Measurements from ENCODE around the gene NUP43. TPM values are rescaled to one million over a fixed set of nuclear protein-coding genes. Genes with fewer than 3 reads are reported as not detected.

The NUP43 gene
- total and polyA plus RNA-seq, 2 donors (not counting 1 experiment from before 2014, with no cell fraction given) = 12.9 to 75.7 TPM

- no peak overlapping the region for H3K4me2 ChIP-seq (replicated peaks; ENCODE audit: low read depth, low read length, poor library complexity, severe bottlenecking)
- no peak overlapping the region for H2AFZ ChIP-seq (ENCODE audit: insufficient read depth, low read depth, low read length, poor library complexity, severe bottlenecking)
- no peaks in the 10 kb centered on the region for H3K9me3 ChIP-seq (ENCODE audit: control extremely low read depth in 1 of 3, control insufficient read depth in 2 of 3, insufficient read depth in 1 of 3, low read length in 2 of 3)
- Mint-ChIP-seq H3K4me1 (peaks cover 59% of the 10 kb centered on the region), H3K4me3 (no peak overlapping the region), H3K27ac (no peak overlapping the region), H3K27me3 (no peaks in the 10 kb centered on the region), H3K9me3 (ENCODE audit: insufficient read depth) (no peaks in the 10 kb centered on the region)
- no peak overlapping the region for H3K9ac ChIP-seq (ENCODE audit: low read length)
- DNase-seq (no peak), ATAC-seq (ENCODE audit: low read depth) (no peak)
- intact Hi-C loops (cut with micrococcal nuclease) = no loop called here
- no CpG with 5 or more reads among the region's 5 CpGs for WGBS (ENCODE audit: insufficient coverage)
- H3K27me3 ChIP-seq (replicated peaks in 1 of 4; ENCODE audit: control extremely low read depth in 1 of 4, control insufficient read depth in 3 of 4, insufficient read depth in 4 of 4, low read length in 3 of 4) = no peaks in the 10 kb centered on the region
- no peak overlapping the region for H3K27ac ChIP-seq (ENCODE audit: low read length in 2 of 2)
- ChIA-PET POLR2A (no interaction called here), CTCF (no interaction called here)
- H4K20me1 ChIP-seq (ENCODE audit: control insufficient read depth, insufficient read depth, low read length, poor library complexity, severe bottlenecking) = peaks cover 68% of the 10 kb centered on the region
- H3K36me3 ChIP-seq (replicated peaks in 1 of 2; ENCODE audit: control extremely low read depth in 1 of 2, control insufficient read depth in 1 of 2, extremely low read depth in 1 of 2, insufficient read depth in 2 of 2, low read length in 1 of 2) = peaks cover 0 to under 1% of the 10 kb centered on the region in 2 experiments
- H3K4me3 ChIP-seq (ENCODE audit: control extremely low read depth in 1 of 5, extremely low read depth in 1 of 5, insufficient read depth in 1 of 5, low read depth in 2 of 5, low read length in 4 of 5) = no peak overlapping the region
- H3K4me1 ChIP-seq (ENCODE audit: control insufficient read depth in 2 of 2, insufficient read depth in 2 of 2, low read length in 2 of 2) = peaks cover 29% of the 10 kb centered on the region in 2 donors
- TF ChIP-seq EZH2 (IDR thresholded peaks at IDR 0.05; ENCODE audit: borderline replicate concordance, insufficient read depth, low read depth, low read length, poor library complexity, severe bottlenecking) = no peak
- no peak for TF ChIP-seq CTCF (IDR thresholded peaks at IDR 0.05)
- H3K79me2 ChIP-seq (ENCODE audit: control insufficient read depth, insufficient read depth, low read length) = peaks cover 100% of the 10 kb centered on the region
Measured at GRCh38 chr6:149711711-149712110, 34.6 kb downstream of the NUP43 start.

GRCh38 chr6:149701714-149702113 lies 44.6 kb downstream of the NUP43 start:
- no peak overlapping the region for H3K27ac Mint-ChIP-seq
- no peaks in the 10 kb centered on the region for H3K9me3 Mint-ChIP-seq (ENCODE audit: insufficient read depth)
- Histone ChIP-seq H3K4me3 (ENCODE audit: control extremely low read depth in 1 of 5, extremely low read depth in 1 of 5, insufficient read depth in 1 of 5, low read depth in 2 of 5, low read length in 4 of 5) (no peak overlapping the region), H3K36me3 (replicated peaks in 1 of 2; ENCODE audit: control extremely low read depth in 1 of 2, control insufficient read depth in 1 of 2, extremely low read depth in 1 of 2, insufficient read depth in 2 of 2, low read length in 1 of 2) (peaks cover 10 to 41% of the 10 kb centered on the region in 2 experiments), H3K9ac (ENCODE audit: low read length) (no peak overlapping the region), H3K27me3 (replicated peaks in 1 of 4; ENCODE audit: control extremely low read depth in 1 of 4, control insufficient read depth in 3 of 4, insufficient read depth in 4 of 4, low read length in 3 of 4) (no peaks in the 10 kb centered on the region), H4K20me1 (ENCODE audit: control insufficient read depth, insufficient read depth, low read length, poor library complexity, severe bottlenecking) (peaks cover 79% of the 10 kb centered on the region), H3K79me2 (ENCODE audit: control insufficient read depth, insufficient read depth, low read length) (peaks cover 96% of the 10 kb centered on the region), H3K27ac (ENCODE audit: low read length in 2 of 2) (no peak overlapping the region), H3K4me2 (replicated peaks; ENCODE audit: low read depth, low read length, poor library complexity, severe bottlenecking) (no peak overlapping the region), H2AFZ (ENCODE audit: insufficient read depth, low read depth, low read length, poor library complexity, severe bottlenecking) (no peak overlapping the region), H3K4me1 (ENCODE audit: control insufficient read depth in 2 of 2, insufficient read depth in 2 of 2, low read length in 2 of 2) (peaks cover 0 to 3% of the 10 kb centered on the region in 2 donors), H3K9me3 (ENCODE audit: control extremely low read depth in 1 of 3, control insufficient read depth in 2 of 3, insufficient read depth in 1 of 3, low read length in 2 of 3) (no peaks in the 10 kb centered on the region)
- no peak overlapping the region for H3K4me3 Mint-ChIP-seq
- ChIA-PET POLR2A (no interaction called here), CTCF (no interaction called here)
- TF ChIP-seq EZH2 (IDR thresholded peaks at IDR 0.05; ENCODE audit: borderline replicate concordance, insufficient read depth, low read depth, low read length, poor library complexity, severe bottlenecking) (no peak), CTCF (IDR thresholded peaks at IDR 0.05) (no peak)
- 97% methylated on average over 7 of the region's 7 CpGs for WGBS (ENCODE audit: insufficient coverage)
- DNase-seq (no peak), ATAC-seq (ENCODE audit: low read depth) (no peak)
- intact Hi-C loops (cut with micrococcal nuclease) = no loop called here
- no peaks in the 10 kb centered on the region for H3K27me3 Mint-ChIP-seq
- H3K4me1 Mint-ChIP-seq = peaks cover 23% of the 10 kb centered on the region

Measured in B cell (primary cell).